ENCODE measurements around the gene STX2. TPM values are rescaled to one million over a fixed set of nuclear protein-coding genes. Genes with fewer than 3 reads are reported as not detected.
"Not testable (repeated sequence)": the region's sequence is repeated elsewhere in the genome, so short reads cannot be mapped to it uniquely, and the experiment has no call there.

Gene STX2
- 10 to 100 TPM; 26.3 to 44.8 (median 33.6) TPM for total RNA-seq

DNA sequence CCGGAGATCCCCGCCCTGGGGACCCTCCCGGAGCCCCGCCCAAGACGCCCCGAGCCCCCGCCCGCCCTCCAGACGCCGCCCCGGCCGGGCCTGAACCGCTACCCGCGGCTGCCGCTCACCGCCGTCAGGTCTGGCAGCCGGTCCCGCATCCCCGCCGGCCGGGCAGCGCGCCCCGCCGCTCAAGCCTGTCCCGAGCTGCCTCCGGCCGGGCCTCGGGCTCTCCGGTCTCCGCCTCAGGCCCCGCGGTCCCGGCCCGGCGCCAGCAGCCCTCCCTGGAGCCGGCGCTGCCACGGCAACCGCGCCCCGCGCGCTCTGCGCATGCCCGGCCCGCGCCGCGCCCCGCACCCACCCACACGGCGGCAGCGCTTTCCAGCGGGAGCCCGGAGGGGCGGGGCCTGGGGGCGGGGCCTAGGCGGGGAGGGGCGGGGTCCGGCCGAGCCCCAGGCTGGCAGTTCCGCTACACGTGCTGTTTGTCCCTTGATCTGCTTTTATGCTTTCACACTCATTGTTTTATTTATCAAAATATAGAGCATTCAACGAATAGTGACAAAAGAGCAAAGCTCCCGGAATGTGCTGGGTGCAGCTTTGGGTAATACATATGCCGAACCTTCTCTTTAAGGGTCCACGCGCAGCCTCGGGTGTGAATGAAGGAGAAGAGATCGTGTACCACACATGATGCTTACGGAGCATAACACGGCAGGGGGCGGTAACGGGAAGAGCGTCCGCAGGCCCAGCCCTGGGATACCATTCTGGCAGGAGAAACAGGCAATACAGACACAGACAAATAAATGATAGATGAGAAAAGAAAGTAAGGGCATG is at the start of gene STX2:
STX2 (minus strand) TSS at position 300 of the 819 bp plus-strand sequence; CDS start at position 149, 151 bp downstream.
- peak within 1 kb of the TSS; percentile 60 to 96 (median 88) for H3K27ac ChIP-seq

DNA sequence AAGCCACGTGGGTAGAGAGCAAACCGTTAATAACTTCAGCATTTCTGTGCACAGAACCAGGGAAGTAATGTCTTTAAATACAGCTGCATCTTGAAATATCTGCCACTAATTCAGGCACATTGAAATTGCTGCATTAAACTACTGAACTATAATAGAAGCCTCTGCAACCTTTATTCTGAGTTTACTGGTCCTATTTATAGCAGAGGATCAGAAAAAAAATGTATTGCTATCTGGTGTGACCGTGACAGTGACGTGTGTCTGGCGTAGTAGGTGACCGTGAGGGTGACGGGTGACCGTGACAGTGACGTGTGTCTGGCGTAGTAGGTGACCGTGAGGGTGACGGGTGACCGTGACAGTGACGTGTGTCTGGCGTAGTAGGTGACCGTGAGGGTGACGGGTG is 48.1 kb upstream of the STX2 start:
- not testable (repeated sequence) for H3K4me3 ChIP-seq; H3K27me3 ChIP-seq; H3K36me3 ChIP-seq; H3K9me3 ChIP-seq; H3K27ac ChIP-seq; DNase-seq (ENCODE audit: low spot score in 2 of 2); H3K4me1 ChIP-seq
- WGBS, 2 donors, result 84 to 92% methylated on average over 9 to 12 of the region's 17 CpGs

More for the DNA sequence above, at the start of gene STX2:
- H3K9me3 ChIP-seq, result no peaks in the 10 kb centered on the region
- peak; percentile 80 to 83 for DNase-seq (ENCODE audit: low spot score in 2 of 2)
- H3K4me1 ChIP-seq, result peaks cover 0 to 32% (median 7%) of the 10 kb centered on the region in 4 donors
- H3K36me3 ChIP-seq, result no peaks in the 10 kb centered on the region
- WGBS, 2 donors, result 0 to 1% methylated on average over 19 to 35 of the region's 79 CpGs
- TF ChIP-seq POLR2A (IDR thresholded peaks at IDR 0.05) (peak in 1 of 2 donors; percentile 60), EP300 (IDR thresholded peaks at IDR 0.05) (peak in 1 of 2 donors; percentile 62)
- TF ChIP-seq, protein P1, sequence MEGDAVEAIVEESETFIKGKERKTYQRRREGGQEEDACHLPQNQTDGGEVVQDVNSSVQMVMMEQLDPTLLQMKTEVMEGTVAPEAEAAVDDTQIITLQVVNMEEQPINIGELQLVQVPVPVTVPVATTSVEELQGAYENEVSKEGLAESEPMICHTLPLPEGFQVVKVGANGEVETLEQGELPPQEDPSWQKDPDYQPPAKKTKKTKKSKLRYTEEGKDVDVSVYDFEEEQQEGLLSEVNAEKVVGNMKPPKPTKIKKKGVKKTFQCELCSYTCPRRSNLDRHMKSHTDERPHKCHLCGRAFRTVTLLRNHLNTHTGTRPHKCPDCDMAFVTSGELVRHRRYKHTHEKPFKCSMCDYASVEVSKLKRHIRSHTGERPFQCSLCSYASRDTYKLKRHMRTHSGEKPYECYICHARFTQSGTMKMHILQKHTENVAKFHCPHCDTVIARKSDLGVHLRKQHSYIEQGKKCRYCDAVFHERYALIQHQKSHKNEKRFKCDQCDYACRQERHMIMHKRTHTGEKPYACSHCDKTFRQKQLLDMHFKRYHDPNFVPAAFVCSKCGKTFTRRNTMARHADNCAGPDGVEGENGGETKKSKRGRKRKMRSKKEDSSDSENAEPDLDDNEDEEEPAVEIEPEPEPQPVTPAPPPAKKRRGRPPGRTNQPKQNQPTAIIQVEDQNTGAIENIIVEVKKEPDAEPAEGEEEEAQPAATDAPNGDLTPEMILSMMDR (IDR thresholded peaks at IDR 0.05), result peak in 4 of 5 experiments; percentile 16 to 36 (median 20)
- peak within 1 kb of the TSS; percentile 80 to 100 (median 86) for H3K4me3 ChIP-seq
- no peaks in the 10 kb centered on the region for H3K27me3 ChIP-seq

DNA sequence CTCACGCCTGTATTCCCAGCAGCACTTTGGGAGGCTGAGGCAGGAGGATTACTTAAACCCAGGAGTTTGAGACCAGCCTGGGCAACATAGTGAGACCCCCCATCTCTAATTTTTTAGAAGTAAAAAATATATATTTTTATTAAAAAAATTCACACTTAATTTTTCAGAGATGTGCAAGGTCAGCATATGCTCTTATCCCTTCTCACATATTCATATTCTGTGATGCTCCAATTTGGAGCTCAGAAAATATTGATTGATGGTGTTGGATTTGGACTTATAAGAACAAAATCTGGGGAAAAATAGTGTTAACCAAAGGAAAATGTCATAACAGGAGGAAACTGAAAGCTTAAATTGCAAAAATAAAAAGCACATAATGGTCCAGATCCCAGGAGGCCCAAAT is 42.5 kb upstream of the STX2 start:
- Histone ChIP-seq H3K9me3 (no peaks in the 10 kb centered on the region), H3K4me1 (peaks cover 0 to 5% (median 0%) of the 10 kb centered on the region in 4 donors), H3K4me3 (no peak overlapping the region), H3K27me3 (no peaks in the 10 kb centered on the region), H3K36me3 (peaks cover 0 to 26% (median 3%) of the 10 kb centered on the region in 3 donors), H3K27ac (no peak overlapping the region)
- 84 to 95% methylated on average over 1 of the region's 1 CpG for WGBS, 2 donors
- TF ChIP-seq EP300 (IDR thresholded peaks at IDR 0.05) (no peak), POLR2A (IDR thresholded peaks at IDR 0.05) (no peak)
- TF ChIP-seq, protein P1 (IDR thresholded peaks at IDR 0.05), result no peak
- DNase-seq (ENCODE audit: low spot score in 2 of 2), result no peak

DNA sequence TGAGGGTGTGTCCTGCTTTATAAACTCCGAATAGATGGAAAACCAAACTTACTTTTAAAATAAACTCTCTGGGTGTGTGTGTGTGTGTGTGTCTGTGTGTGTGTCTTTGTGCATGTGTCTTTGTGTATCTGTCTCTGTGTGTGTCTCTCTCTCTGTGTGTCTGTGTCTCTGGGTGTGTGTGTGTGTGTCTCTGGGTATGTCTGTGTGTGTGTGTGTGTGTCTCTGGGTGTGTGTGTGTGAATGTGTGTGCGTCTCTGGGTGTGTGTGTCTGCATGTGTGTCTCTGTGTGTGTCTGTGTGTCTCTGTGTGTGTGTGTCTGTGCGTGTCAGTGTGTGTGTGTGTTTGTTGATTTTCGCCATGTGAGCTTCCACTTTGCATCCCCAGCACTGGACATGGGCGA is 42.0 kb upstream of the STX2 start:
- no peaks in the 10 kb centered on the region for H3K27me3 ChIP-seq
- 78 to 79% methylated on average over 5 of the region's 5 CpGs for WGBS, 2 donors
- no peak for TF ChIP-seq POLR2A (IDR thresholded peaks at IDR 0.05)
- TF ChIP-seq EP300 (IDR thresholded peaks at IDR 0.05), result no peak
- TF ChIP-seq, protein P1 (IDR thresholded peaks at IDR 0.05), result no peak
- H3K4me3 ChIP-seq, result no peak overlapping the region
- H3K27ac ChIP-seq, result no peak overlapping the region
- H3K9me3 ChIP-seq, result no peaks in the 10 kb centered on the region
- no peak for DNase-seq (ENCODE audit: low spot score in 2 of 2)
- H3K36me3 ChIP-seq, result peaks cover 0 to 31% (median 8%) of the 10 kb centered on the region in 3 donors
- H3K4me1 ChIP-seq, result peaks cover 0 to 5% (median 0%) of the 10 kb centered on the region in 4 donors

DNA sequence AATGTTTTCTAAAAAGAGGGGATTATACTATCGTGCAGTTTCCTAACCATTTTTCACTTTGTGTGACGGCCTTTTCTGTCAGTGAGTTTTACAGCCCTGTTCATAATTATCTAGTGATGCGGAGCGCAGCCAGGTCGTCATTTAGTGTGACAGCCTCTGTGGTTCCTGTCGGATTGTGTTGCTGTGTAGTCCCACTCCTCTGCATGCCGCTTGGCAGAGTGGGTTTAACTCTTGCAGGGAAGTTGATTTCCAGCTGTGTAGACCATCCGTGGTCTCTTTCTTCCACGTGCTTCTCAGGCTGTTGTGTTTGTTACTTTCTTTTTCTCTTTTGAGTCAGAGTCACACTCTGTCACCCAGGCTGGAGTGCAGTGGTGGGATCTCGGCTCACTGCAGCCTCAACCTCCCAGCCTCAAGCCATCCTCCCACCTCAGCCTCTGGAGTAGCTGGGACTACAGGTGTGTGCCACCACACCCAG is 41.4 kb upstream of the STX2 start:
- Histone ChIP-seq H3K4me1 (peaks cover 0 to 5% (median under 1%) of the 10 kb centered on the region in 4 donors), H3K4me3 (peak overlapping the region in 2 of 4 donors; percentile 18 to 29), H3K36me3 (peaks cover 0 to 37% (median 14%) of the 10 kb centered on the region in 3 donors), H3K9me3 (no peaks in the 10 kb centered on the region), H3K27me3 (no peaks in the 10 kb centered on the region), H3K27ac (peak overlapping the region in 1 of 4 donors; percentile 50)
- no peak for DNase-seq (ENCODE audit: low spot score in 2 of 2)
- WGBS, 2 donors, result 20 to 34% methylated on average over 10 of the region's 10 CpGs
- TF ChIP-seq, protein P1 (IDR thresholded peaks at IDR 0.05), result no peak
- no peak for TF ChIP-seq EP300 (IDR thresholded peaks at IDR 0.05)
- TF ChIP-seq POLR2A (IDR thresholded peaks at IDR 0.05), result no peak

Measured in tibial nerve (tissue), 4 donors.